ENCODE measurements around the gene DNPH1.

DNPH1 gene

GRCh38 chr6:43243664-43244321, 14.5 kb upstream of the DNPH1 start:
- DNase-seq = no peak

GRCh38 chr6:43242908-43243663, 13.8 kb upstream of the DNPH1 start, which contains the start of gene TTBK1:
TTBK1 (plus strand) TSS chr6:43243481; CDS start chr6:43246661, 3,180 bp downstream.
- DNase-seq = peak; percentile 27

GRCh38 chr6:43241446-43241845, 12.2 kb upstream of the DNPH1 start:
- DNase-seq = no peak

- DNase-seq = no peak
Observed at GRCh38 chr6:43240950-43241349, 11.7 kb upstream of the DNPH1 start.

- DNase-seq = no peak
Observed at GRCh38 chr6:43239054-43239453, 9.8 kb upstream of the DNPH1 start.

- no peak for DNase-seq
Observed at GRCh38 chr6:43235841-43236240, 6.6 kb upstream of the DNPH1 start.

- DNase-seq = no peak
Observed at GRCh38 chr6:43231735-43232450, 2.6 kb upstream of the DNPH1 start.

GRCh38 chr6:43231053-43231452, 1.8 kb upstream of the DNPH1 start:
- DNase-seq = no peak

GRCh38 chr6:43229803-43230620, 731 bp upstream of the DNPH1 start:
- no peak for DNase-seq

- DNase-seq = no peak
Observed at GRCh38 chr6:43226192-43226851, 3.0 kb downstream of the DNPH1 start.

GRCh38 chr6:43223175-43223574, 6.1 kb downstream of the DNPH1 start:
- DNase-seq = no peak

GRCh38 chr6:43222418-43223059, 6.7 kb downstream of the DNPH1 start:
- no peak for DNase-seq

- no peak for DNase-seq
Observed at GRCh38 chr6:43221046-43221972, 8.0 kb downstream of the DNPH1 start.

GRCh38 chr6:43220439-43220951, 8.8 kb downstream of the DNPH1 start:
- DNase-seq = no peak

- DNase-seq = no peak
Observed at GRCh38 chr6:43219814-43220213, 9.5 kb downstream of the DNPH1 start.

- no peak for DNase-seq
Observed at GRCh38 chr6:43219119-43219518, 10.2 kb downstream of the DNPH1 start.

GRCh38 chr6:43217351-43217750, 11.9 kb downstream of the DNPH1 start:
- no peak for DNase-seq

GRCh38 chr6:43216200-43216599, 13.1 kb downstream of the DNPH1 start:
- DNase-seq = no peak

GRCh38 chr6:43215066-43215465, 14.2 kb downstream of the DNPH1 start:
- no peak for DNase-seq

GRCh38 chr6:43213431-43213830, 15.8 kb downstream of the DNPH1 start:
- no peak for DNase-seq
